Fibroblast of lung (primary cell): ENCODE data around the gene CDKN2B-AS1.

Experiments
- CTCF ChIP-seq, 2 donors: IDR thresholded peaks in 1 of 2; conservative IDR thresholded peaks in 1 of 2; 1 replicate in 1 of 2; 2 replicates in 1 of 2; pipeline ENCODE4 v1.5.1; 2011 to 2012; ENCODE audit warnings: low read length in 2 of 2, control low read depth in 1 of 2, inconsistent platforms in 1 of 2, low read depth in 1 of 2, mild to moderate bottlenecking in 1 of 2
- EZH2 ChIP-seq: IDR thresholded peaks from 2 replicates; pipeline ENCODE4 v1.5.1; 2012; ENCODE audit warnings: low read length, control low read depth, mild to moderate bottlenecking; ENCODE audit errors: missing control alignments

- TF ChIP-seq CTCF (conservative IDR thresholded peaks at IDR 0.05 in 1 of 2, IDR thresholded peaks at IDR 0.05 in 1 of 2; ENCODE audit: low read depth in 1 of 2, low read length in 2 of 2), result no peak
- no peak for TF ChIP-seq EZH2
Measured at GRCh38 chr9:22054529-22054928, 59.9 kb downstream of the CDKN2B-AS1 start.
